Measurements from ENCODE around the gene VPS13C.

VPS13C gene

GRCh38 chr15:62075595-62076277, 15.5 kb upstream of the VPS13C start:
- peak overlapping the region; percentile 31 for H3K27ac ChIP-seq
- no peak for TF ChIP-seq CTCF (IDR thresholded peaks at IDR 0.05)
- no peak for TF ChIP-seq ZFX (IDR thresholded peaks at IDR 0.05; ENCODE audit: borderline replicate concordance)

GRCh38 chr15:62071711-62072308, 11.6 kb upstream of the VPS13C start:
- no peak overlapping the region for H3K27ac ChIP-seq
- TF ChIP-seq ZFX (IDR thresholded peaks at IDR 0.05; ENCODE audit: borderline replicate concordance) = no peak
- peak; percentile 78 for TF ChIP-seq CTCF (IDR thresholded peaks at IDR 0.05)

- TF ChIP-seq ZFX (IDR thresholded peaks at IDR 0.05; ENCODE audit: borderline replicate concordance) (no peak), CTCF (IDR thresholded peaks at IDR 0.05) (no peak)
- H3K27ac ChIP-seq = no peak overlapping the region
Measured at GRCh38 chr15:62069551-62069950, 9.3 kb upstream of the VPS13C start.

- TF ChIP-seq CTCF (IDR thresholded peaks at IDR 0.05) (no peak; the same call in 1 of the 2 replicates), ZFX (IDR thresholded peaks at IDR 0.05; ENCODE audit: borderline replicate concordance) (no peak)
- no peak overlapping the region for H3K27ac ChIP-seq
Measured at GRCh38 chr15:62068810-62069167, 8.5 kb upstream of the VPS13C start.

- TF ChIP-seq CTCF (IDR thresholded peaks at IDR 0.05) (peak; percentile 2), ZFX (IDR thresholded peaks at IDR 0.05; ENCODE audit: borderline replicate concordance) (no peak)
Measured at GRCh38 chr15:62068071-62068809, 8.0 kb upstream of the VPS13C start.

GRCh38 chr15:62067448-62068044, 7.3 kb upstream of the VPS13C start:
- TF ChIP-seq CTCF (IDR thresholded peaks at IDR 0.05) (no peak; the same call in none of the 2 replicates), ZFX (IDR thresholded peaks at IDR 0.05; ENCODE audit: borderline replicate concordance) (no peak)
- no peak overlapping the region for H3K27ac ChIP-seq

More at GRCh38 chr15:62068071-62068809, 8.0 kb upstream of the VPS13C start:
- H3K27ac ChIP-seq = no peak overlapping the region

All from 22Rv1 (cell line).